ENCODE measurements around the gene TDP1. TPM values are rescaled to one million over a fixed set of nuclear protein-coding genes. Genes with fewer than 3 reads are reported as not detected.
"Not testable (repeated sequence)": the region's sequence is repeated elsewhere in the genome, so short reads cannot be mapped to it uniquely, and the experiment has no call there.

TDP1 gene
- total RNA-seq, 2 experiments from 2014 or later = 92.9 to 99.6 TPM

- CTCF ChIA-PET = no interaction called here
Measured at GRCh38 chr14:89977668-89978067, 21.9 kb downstream of the TDP1 start.

GRCh38 chr14:89978656-89979055 lies 22.9 kb downstream of the TDP1 start:
- ChIA-PET POLR2A (interaction anchor here (0.6 kb wide), 1 partner anchor 54 kb away, joined by 3 read pairs; no protein-coding TSS in a partner anchor), CTCF (interaction anchor here (0.6 to 1.5 kb wide), 2 partner anchors 26 to 28 kb away, joined by 4 read pairs; no protein-coding TSS in a partner anchor)

More at GRCh38 chr14:89977668-89978067, 21.9 kb downstream of the TDP1 start:
- POLR2A ChIA-PET = no interaction called here

- ChIA-PET CTCF (interaction anchor here (1.7 kb wide), 1 partner anchor 10 kb away, joined by 5 read pairs; no protein-coding TSS in a partner anchor), POLR2A (no interaction called here)
Measured at GRCh38 chr14:89983375-89983774, 27.6 kb downstream of the TDP1 start.

GRCh38 chr14:89986462-89987160 lies 30.9 kb downstream of the TDP1 start:
- CTCF ChIA-PET = interaction anchor here (0.8 to 1.6 kb wide), 3 partner anchors 8 to 23 kb away, joined by 3 read pairs; no protein-coding TSS in a partner anchor
- POLR2A ChIA-PET = no interaction called here

- CTCF ChIA-PET = interaction anchor here (0.8 to 1.6 kb wide), 2 partner anchors 8 to 21 kb away, joined by 3 read pairs; no protein-coding TSS in a partner anchor
- POLR2A ChIA-PET = no interaction called here
Measured at GRCh38 chr14:89987161-89987475, 31.4 kb downstream of the TDP1 start.

- ChIA-PET POLR2A (no interaction called here), CTCF (interaction anchor here (0.7 kb wide), 1 partner anchor 18 kb away, joined by 4 read pairs; no protein-coding TSS in a partner anchor)
Measured at GRCh38 chr14:89988787-89989186, 33.1 kb downstream of the TDP1 start.

- CTCF ChIA-PET = no interaction called here
- POLR2A ChIA-PET = no interaction called here
Measured at GRCh38 chr14:89990218-89990617, 34.5 kb downstream of the TDP1 start.

- CTCF ChIA-PET = no interaction called here
- POLR2A ChIA-PET = no interaction called here
Measured at GRCh38 chr14:89990623-89991275, 35.0 kb downstream of the TDP1 start.

GRCh38 chr14:89992273-89992672 lies 36.5 kb downstream of the TDP1 start:
- ChIA-PET CTCF (interaction anchor here (0.9 kb wide), 1 partner anchor 19 kb away, joined by 4 read pairs; no protein-coding TSS in a partner anchor), POLR2A (no interaction called here)

GRCh38 chr14:89996963-89997362 lies 41.2 kb downstream of the TDP1 start:
- CTCF ChIA-PET = no interaction called here
- POLR2A ChIA-PET = no interaction called here

- ChIA-PET CTCF (no interaction called here), POLR2A (no interaction called here)
Measured at GRCh38 chr14:90000935-90001334, 45.2 kb downstream of the TDP1 start.

GRCh38 chr14:90003526-90004307 lies 48.0 kb downstream of the TDP1 start:
- CTCF ChIA-PET = no interaction called here
- POLR2A ChIA-PET = no interaction called here

- CTCF ChIA-PET = no interaction called here
- POLR2A ChIA-PET = no interaction called here
Measured at GRCh38 chr14:90005441-90005840, 49.7 kb downstream of the TDP1 start.

- ChIA-PET POLR2A (no interaction called here), CTCF (no interaction called here)
Measured at GRCh38 chr14:90005939-90006530, 50.3 kb downstream of the TDP1 start.

GRCh38 chr14:90017371-90017770 lies 61.6 kb downstream of the TDP1 start:
- CTCF ChIA-PET = no interaction called here
- POLR2A ChIA-PET = no interaction called here

GRCh38 chr14:90019824-90020523 lies 64.2 kb downstream of the TDP1 start:
- ChIA-PET POLR2A (no interaction called here), CTCF (interaction anchor here (0.6 kb wide), 1 partner anchor 309 kb away, joined by 3 read pairs; no protein-coding TSS in a partner anchor)

GRCh38 chr14:90023176-90023896 lies 67.6 kb downstream of the TDP1 start:
- ChIA-PET POLR2A (interaction anchor here (0.6 kb wide), 1 partner anchor 1576 kb away, joined by 7 read pairs; no protein-coding TSS in a partner anchor), CTCF (no interaction called here)

- POLR2A ChIA-PET = no interaction called here
- CTCF ChIA-PET = no interaction called here
Measured at GRCh38 chr14:90024910-90025309, 69.2 kb downstream of the TDP1 start.

- CTCF ChIA-PET, POLR2A ChIA-PET: not testable (repeated sequence)
Measured at GRCh38 chr14:90026608-90027007, 70.9 kb downstream of the TDP1 start.
